Adrenal gland (tissue), 5 donors: Measurements from ENCODE around the gene DCDC2C.

ENCODE experiments used
- POLR2A ChIP-seq, 2 donors: fragments of 450-650 bp; IDR thresholded peaks; one replicate each; pipeline ENCODE4 v1.6.1; 2017; ENCODE audit warnings: antibody characterized with exemption in 2 of 2, mild to moderate bottlenecking in 2 of 2, moderate library complexity in 1 of 2
- TF ChIP-seq, protein P1 (sequence below), 6 experiments: fragments of 450-650 bp in 4 of 6; fragments of 200-600 bp in 2 of 6; sonication (generic) in 1 of 6; IDR thresholded peaks; 1 replicate in 5 of 6; 2 replicates in 1 of 6; pipeline versions ENCODE4 v1.5.1 to v1.8.0; 2016 to 2021; ENCODE audit warnings: antibody characterized with exemption in 6 of 6, mild to moderate bottlenecking in 2 of 6, moderate library complexity in 1 of 6
- donor health status: DM: no; HTN: no; CAD: no.

DNA sequence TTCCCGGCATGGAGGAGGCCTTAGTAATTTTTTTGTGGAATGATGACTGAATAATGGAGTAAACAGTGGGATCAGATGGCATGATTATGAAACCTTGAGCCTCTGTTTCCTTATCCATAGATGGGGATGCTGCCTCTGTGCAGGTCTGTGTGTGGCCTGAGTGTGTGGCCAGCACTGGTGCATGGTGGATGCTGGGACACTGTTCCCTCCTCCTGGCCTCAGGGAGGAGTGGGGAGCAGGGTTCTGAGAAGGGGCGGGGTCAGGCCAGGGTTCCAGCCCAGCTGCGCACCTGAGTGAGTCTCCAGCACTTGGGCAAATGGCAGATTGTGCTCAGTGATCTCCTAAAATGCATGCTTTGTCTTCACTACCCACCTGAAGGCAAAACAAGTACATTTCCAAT lies 66.4 kb downstream of the DCDC2C start:
- TF ChIP-seq, protein P1, sequence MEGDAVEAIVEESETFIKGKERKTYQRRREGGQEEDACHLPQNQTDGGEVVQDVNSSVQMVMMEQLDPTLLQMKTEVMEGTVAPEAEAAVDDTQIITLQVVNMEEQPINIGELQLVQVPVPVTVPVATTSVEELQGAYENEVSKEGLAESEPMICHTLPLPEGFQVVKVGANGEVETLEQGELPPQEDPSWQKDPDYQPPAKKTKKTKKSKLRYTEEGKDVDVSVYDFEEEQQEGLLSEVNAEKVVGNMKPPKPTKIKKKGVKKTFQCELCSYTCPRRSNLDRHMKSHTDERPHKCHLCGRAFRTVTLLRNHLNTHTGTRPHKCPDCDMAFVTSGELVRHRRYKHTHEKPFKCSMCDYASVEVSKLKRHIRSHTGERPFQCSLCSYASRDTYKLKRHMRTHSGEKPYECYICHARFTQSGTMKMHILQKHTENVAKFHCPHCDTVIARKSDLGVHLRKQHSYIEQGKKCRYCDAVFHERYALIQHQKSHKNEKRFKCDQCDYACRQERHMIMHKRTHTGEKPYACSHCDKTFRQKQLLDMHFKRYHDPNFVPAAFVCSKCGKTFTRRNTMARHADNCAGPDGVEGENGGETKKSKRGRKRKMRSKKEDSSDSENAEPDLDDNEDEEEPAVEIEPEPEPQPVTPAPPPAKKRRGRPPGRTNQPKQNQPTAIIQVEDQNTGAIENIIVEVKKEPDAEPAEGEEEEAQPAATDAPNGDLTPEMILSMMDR (IDR thresholded peaks at IDR 0.05) = no peak
- TF ChIP-seq POLR2A (IDR thresholded peaks at IDR 0.05) = no peak
